Endothelial cell (in vitro differentiated cells): ENCODE data around the gene ZNF521. TPM values are rescaled to one million over a fixed set of nuclear protein-coding genes. Genes with fewer than 3 reads are reported as not detected.

Source experiments
- DNase-seq: peaks from one replicate; pipeline ENCODE4 v3.0.0; 2021; ENCODE audit warnings: low spot score
- H3K27ac Mint-ChIP-seq: one replicate; pipeline ENCODE4 v1.8.0; 2021; ENCODE audit warnings: mixed read lengths, inconsistent platforms; ENCODE audit not compliant: unreplicated experiment
- H3K27me3 Mint-ChIP-seq: one replicate; pipeline ENCODE4 v1.8.0; 2021; ENCODE audit warnings: mild to moderate bottlenecking, moderate library complexity, mixed read lengths, inconsistent platforms; ENCODE audit not compliant: unreplicated experiment
- H3K36me3 Mint-ChIP-seq: one replicate; pipeline ENCODE4 v1.8.0; 2021; ENCODE audit warnings: mild to moderate bottlenecking, low read depth, mixed read lengths, inconsistent platforms; ENCODE audit not compliant: unreplicated experiment
- H3K4me1 Mint-ChIP-seq: one replicate; pipeline ENCODE4 v1.8.0; 2021; ENCODE audit warnings: mild to moderate bottlenecking, mixed read lengths, inconsistent platforms; ENCODE audit not compliant: unreplicated experiment
- H3K4me3 Mint-ChIP-seq: one replicate; pipeline ENCODE4 v1.8.0; 2021; ENCODE audit warnings: mild to moderate bottlenecking, mixed read lengths, inconsistent platforms; ENCODE audit not compliant: unreplicated experiment
- H3K9me3 Mint-ChIP-seq: one replicate; pipeline ENCODE4 v1.8.0; 2021; ENCODE audit warnings: mixed read lengths, inconsistent platforms; ENCODE audit not compliant: unreplicated experiment
- total RNA-seq: library from RNA; stranded (reverse); fragmentation: NEBNext Ultra II Directional; extraction: Animal tissue kit (Norgen Biotek cat#: 25700); gene quantifications from one replicate; pipeline ENCODE4 v1.2.1, GENCODE V29; 2021; ENCODE audit not compliant: unreplicated experiment
- TF ChIP-seq, protein P1 (sequence below): fragments of 200-600 bp; sonication (generic); IDR thresholded peaks from one replicate; pipeline ENCODE4 v1.5.0; 2021; ENCODE audit warnings: antibody characterized with exemption; ENCODE audit not compliant: unreplicated experiment

Gene ZNF521
- total RNA-seq, 1 donor from 2014 or later = 238 TPM

DNA sequence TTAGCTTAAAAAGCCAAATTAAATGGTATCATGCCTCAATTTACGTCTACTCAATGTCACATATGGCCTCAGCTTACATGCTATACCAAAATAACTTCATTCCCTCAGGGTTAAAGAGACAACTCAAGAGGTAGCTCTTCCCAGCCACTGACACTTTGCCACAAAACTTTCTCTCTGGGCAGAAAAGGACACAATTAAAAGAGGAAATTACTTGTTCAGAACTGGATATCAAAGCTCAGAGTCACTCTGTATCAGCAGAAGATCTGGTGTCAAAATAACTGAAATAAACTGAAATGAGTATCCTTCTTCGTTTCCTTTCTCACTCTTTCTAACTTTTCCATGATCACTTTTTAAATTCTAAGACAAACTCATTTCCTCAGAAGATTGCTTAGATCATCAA, 108.7 kb downstream of the ZNF521 start:
- Mint-ChIP-seq H3K27me3 (peaks cover 4% of the 10 kb centered on the region), H3K9me3 (no peaks in the 10 kb centered on the region), H3K4me3 (no peak overlapping the region), H3K36me3 (peaks cover 12% of the 10 kb centered on the region), H3K4me1 (peaks cover 29% of the 10 kb centered on the region), H3K27ac (peak overlapping the region; percentile 70)
- TF ChIP-seq, protein P1, sequence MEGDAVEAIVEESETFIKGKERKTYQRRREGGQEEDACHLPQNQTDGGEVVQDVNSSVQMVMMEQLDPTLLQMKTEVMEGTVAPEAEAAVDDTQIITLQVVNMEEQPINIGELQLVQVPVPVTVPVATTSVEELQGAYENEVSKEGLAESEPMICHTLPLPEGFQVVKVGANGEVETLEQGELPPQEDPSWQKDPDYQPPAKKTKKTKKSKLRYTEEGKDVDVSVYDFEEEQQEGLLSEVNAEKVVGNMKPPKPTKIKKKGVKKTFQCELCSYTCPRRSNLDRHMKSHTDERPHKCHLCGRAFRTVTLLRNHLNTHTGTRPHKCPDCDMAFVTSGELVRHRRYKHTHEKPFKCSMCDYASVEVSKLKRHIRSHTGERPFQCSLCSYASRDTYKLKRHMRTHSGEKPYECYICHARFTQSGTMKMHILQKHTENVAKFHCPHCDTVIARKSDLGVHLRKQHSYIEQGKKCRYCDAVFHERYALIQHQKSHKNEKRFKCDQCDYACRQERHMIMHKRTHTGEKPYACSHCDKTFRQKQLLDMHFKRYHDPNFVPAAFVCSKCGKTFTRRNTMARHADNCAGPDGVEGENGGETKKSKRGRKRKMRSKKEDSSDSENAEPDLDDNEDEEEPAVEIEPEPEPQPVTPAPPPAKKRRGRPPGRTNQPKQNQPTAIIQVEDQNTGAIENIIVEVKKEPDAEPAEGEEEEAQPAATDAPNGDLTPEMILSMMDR = no peak
- DNase-seq = no peak

DNA sequence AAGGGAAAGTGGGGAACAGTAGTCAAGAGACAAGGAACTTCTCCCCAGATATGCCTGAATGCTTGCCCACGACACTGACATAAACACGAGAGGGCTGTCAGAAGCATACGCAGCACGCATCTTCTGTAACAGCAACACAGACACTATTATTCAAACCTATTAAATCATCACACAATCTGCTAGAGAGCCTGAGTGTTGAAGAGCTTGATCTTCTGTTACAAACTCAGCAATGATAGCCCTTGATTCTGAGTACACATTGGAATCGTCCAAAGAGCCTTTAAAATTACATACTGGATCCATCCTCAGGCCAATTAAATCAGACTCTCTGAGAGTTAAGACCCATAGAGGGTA, 111.6 kb downstream of the ZNF521 start:
- Mint-ChIP-seq H3K36me3 (peaks cover 12% of the 10 kb centered on the region), H3K27ac (no peak overlapping the region), H3K4me3 (no peak overlapping the region), H3K9me3 (no peaks in the 10 kb centered on the region), H3K27me3 (peaks cover 1% of the 10 kb centered on the region), H3K4me1 (peaks cover 20% of the 10 kb centered on the region)
- TF ChIP-seq, protein P1 = no peak
- no peak for DNase-seq

DNA sequence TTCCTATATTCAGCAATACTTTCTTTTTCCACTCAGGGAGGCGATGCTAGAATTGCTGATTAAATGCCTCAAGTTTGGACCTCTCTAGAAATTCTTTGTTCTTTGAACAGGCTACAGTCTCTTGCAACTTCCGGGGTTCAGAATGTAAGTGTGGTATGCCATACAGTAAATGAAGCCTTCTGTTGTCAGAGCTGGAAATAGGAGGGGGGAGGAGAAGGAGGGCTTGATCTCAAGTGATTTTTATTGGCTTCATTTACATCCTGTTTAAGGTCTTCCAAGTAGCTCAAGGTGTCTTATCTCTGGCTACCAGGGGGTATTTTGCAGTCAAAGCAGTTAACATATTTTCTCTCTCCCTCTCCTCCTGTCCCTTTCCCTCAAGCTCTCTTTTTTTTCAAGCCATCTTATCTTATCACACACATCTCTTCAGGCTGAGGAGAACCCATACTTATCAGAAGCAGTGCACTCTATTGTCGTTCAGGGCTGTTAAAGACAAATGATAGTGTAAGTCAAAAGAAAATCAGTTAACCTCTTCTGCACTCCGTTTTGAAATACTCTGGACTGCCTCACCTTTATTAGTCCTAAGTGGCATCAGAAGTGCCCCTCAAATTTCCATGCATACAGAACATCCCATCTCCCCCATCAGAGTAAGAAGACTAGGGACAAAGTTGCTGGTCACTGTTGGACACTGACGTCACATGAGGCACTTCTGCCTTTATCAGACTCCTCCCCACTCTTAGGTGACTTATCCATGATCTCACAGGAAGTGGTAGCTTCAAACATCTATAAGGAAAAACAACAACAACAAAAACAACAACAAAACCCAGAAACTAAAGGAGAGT, 112.2 kb downstream of the ZNF521 start:
- Mint-ChIP-seq H3K4me1 (peaks cover 20% of the 10 kb centered on the region), H3K27ac (no peak overlapping the region), H3K27me3 (peaks cover 1% of the 10 kb centered on the region), H3K4me3 (no peak overlapping the region), H3K36me3 (peaks cover 8% of the 10 kb centered on the region), H3K9me3 (no peaks in the 10 kb centered on the region)
- no peak for DNase-seq
- TF ChIP-seq, protein P1 = no peak

DNA sequence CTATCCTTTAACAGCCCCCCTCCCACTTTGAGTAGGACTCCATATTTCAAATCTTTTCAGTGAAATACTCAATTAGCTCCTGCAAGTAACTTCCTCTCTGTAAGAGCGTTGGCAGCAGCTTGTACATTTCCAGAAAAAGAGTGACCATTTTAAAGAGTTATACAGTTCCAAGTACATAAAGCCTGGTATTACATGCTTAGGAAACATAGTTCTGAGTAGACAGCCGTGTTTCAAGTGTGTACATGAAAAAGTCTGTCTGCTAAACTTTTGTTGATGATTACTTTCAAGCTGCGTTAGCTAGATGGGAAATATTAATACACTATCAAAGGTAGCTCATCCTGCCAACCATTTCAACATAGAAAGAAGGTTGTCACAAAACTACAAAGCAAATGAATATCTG, 112.8 kb downstream of the ZNF521 start:
- TF ChIP-seq, protein P1 = no peak
- Mint-ChIP-seq H3K27me3 (peaks cover under 1% of the 10 kb centered on the region), H3K27ac (no peak overlapping the region), H3K9me3 (no peaks in the 10 kb centered on the region), H3K36me3 (peaks cover 8% of the 10 kb centered on the region), H3K4me3 (no peak overlapping the region), H3K4me1 (peaks cover 17% of the 10 kb centered on the region)
- DNase-seq = no peak

DNA sequence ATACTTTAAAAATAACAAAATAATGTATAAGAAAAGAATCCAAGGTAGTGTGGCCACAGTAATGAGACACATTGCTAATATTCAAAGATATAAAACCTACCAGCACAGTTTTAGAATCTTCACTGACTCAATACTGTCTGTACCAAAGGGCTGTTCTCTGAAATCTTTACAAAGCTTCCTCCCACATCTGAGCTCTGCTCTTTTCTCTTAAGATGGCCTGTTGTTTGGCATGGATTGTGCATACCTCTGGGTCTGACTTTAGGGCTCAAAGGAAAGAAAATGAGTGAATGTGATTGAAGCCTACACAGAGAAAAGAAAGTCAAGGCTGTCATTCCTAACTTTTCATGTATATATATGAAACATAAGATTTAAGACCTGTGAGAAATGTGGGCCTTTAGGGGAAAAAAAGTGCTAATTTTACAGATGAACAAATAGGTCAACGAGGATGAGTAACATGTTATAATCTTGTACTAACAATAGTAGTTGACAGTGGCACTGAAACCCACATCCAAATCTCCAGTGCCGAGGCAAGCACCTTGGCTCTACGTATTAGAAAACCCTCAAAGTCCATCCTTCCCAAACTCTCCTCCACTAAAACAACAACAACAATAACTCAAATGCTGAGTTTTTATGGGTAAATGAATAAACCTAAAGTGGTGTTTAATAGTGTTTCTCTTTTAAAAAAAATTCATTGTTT, 114.2 kb downstream of the ZNF521 start:
- Mint-ChIP-seq H3K27ac (no peak overlapping the region), H3K27me3 (no peaks in the 10 kb centered on the region), H3K4me1 (peaks cover 25% of the 10 kb centered on the region), H3K9me3 (no peaks in the 10 kb centered on the region), H3K36me3 (peaks cover 10% of the 10 kb centered on the region), H3K4me3 (no peak overlapping the region)
- TF ChIP-seq, protein P1 = no peak
- no peak for DNase-seq
